CD4-positive, alpha-beta memory T cell (primary cell): Measurements from ENCODE around the gene STIL. TPM values are rescaled to one million over a fixed set of nuclear protein-coding genes. Genes with fewer than 3 reads are reported as not detected.

Experiments
- CTCF ChIA-PET: fragments of 350-600 bp; sonication (Branson Sonifier 250); formaldehyde crosslinking; loops from one replicate; lab custom pipeline; 2021; ENCODE audit warnings: inconsistent platforms; ENCODE audit not compliant: partially characterized antibody; lab: Charles Lee
- POLR2A ChIA-PET: fragments of 350-600 bp; sonication (Branson Sonifier 250); formaldehyde crosslinking; loops from one replicate; lab custom pipeline; 2021; ENCODE audit not compliant: partially characterized antibody; lab: Charles Lee
- DNase-seq, 5 donors: peaks; one replicate each; pipeline versions ENCODE4 v3.0.0 to v3.0.0-alpha.2; 2020 to 2022; ENCODE audit warnings: mixed read lengths in 1 of 5
- H3K27ac ChIP-seq: one replicate; pipeline ENCODE4 v1.7.0; 2013; ENCODE audit warnings: low read depth, low read length
- H3K27me3 ChIP-seq: 2 replicates; pipeline ENCODE4 v1.7.0; 2013; ENCODE audit warnings: mild to moderate bottlenecking, low read length, moderate library complexity; ENCODE audit not compliant: insufficient read depth
- H3K36me3 ChIP-seq: 2 replicates; pipeline ENCODE4 v1.7.0; 2013; ENCODE audit warnings: mild to moderate bottlenecking, low read length, moderate library complexity; ENCODE audit not compliant: insufficient read depth
- H3K4me1 ChIP-seq: 2 replicates; pipeline ENCODE4 v1.7.0; 2013; ENCODE audit warnings: mild to moderate bottlenecking, low read length, moderate library complexity; ENCODE audit not compliant: insufficient read depth
- H3K4me3 ChIP-seq, 2 donors: one replicate each; pipeline ENCODE4 v1.7.0; 2013; ENCODE audit warnings: low read length in 2 of 2, mild to moderate bottlenecking in 1 of 2
- H3K9me3 ChIP-seq, 2 donors: one replicate each; pipeline ENCODE4 v1.7.0; 2013; ENCODE audit warnings: low read length in 2 of 2, control low read depth in 1 of 2; ENCODE audit not compliant: control insufficient read depth in 1 of 2
- H3K27ac Mint-ChIP-seq, 7 donors: one replicate each; pipeline ENCODE4 v1.8.0; 2020 to 2021; ENCODE audit warnings: mixed read lengths in 7 of 7, mild to moderate bottlenecking in 6 of 7, inconsistent platforms in 3 of 7, moderate library complexity in 3 of 7
- H3K27me3 Mint-ChIP-seq, 2 donors: one replicate each; pipeline ENCODE4 v1.8.0; 2020 to 2021; ENCODE audit warnings: mixed read lengths in 2 of 2
- H3K36me3 Mint-ChIP-seq, 2 donors: one replicate each; pipeline ENCODE4 v1.8.0; 2020 to 2021; ENCODE audit warnings: mixed read lengths in 2 of 2, inconsistent platforms in 1 of 2, mild to moderate bottlenecking in 1 of 2
- H3K4me1 Mint-ChIP-seq, 4 donors: one replicate each; pipeline ENCODE4 v1.8.0; 2020 to 2021; ENCODE audit warnings: mixed read lengths in 4 of 4, mild to moderate bottlenecking in 1 of 4
- H3K4me3 Mint-ChIP-seq, 8 donors: one replicate each; pipeline ENCODE4 v1.8.0; 2020 to 2021; ENCODE audit warnings: mixed read lengths in 8 of 8, mild to moderate bottlenecking in 7 of 8, moderate library complexity in 6 of 8, inconsistent platforms in 3 of 8
- H3K9me3 Mint-ChIP-seq, 8 donors: one replicate each; pipeline ENCODE4 v1.8.0; 2020 to 2021; ENCODE audit warnings: mixed read lengths in 8 of 8, mild to moderate bottlenecking in 5 of 8, inconsistent platforms in 3 of 8, moderate library complexity in 1 of 8
- intact Hi-C: fragments of 100-400 bp; cut with micrococcal nuclease; formaldehyde crosslinking; loops from one replicate; pipeline ENCODE4 v1.15.1; 2023
- polyA plus RNA-seq, 2 donors: library from polyadenylated mRNA; unstranded; fragments of 300-500 nt; fragmentation: Illumina TruSeq; gene quantifications; one replicate each; pipeline ENCODE4 v1.2.3, GENCODE V29; 2021
- total RNA-seq, 2 experiments: library from RNA; stranded (reverse); gene quantifications; one replicate each; pipeline ENCODE4 v1.2.3, GENCODE V29; 2021

The STIL gene
- total and polyA plus RNA-seq, 4 experiments from 2014 or later = 0.34 to 2.6 (median 1.3) TPM

- no peaks in the 10 kb centered on the region for H3K36me3 Mint-ChIP-seq
- no peak overlapping the region for H3K4me3 Mint-ChIP-seq
- no peaks in the 10 kb centered on the region for H3K9me3 Mint-ChIP-seq
- Histone ChIP-seq H3K9me3 (no peaks in the 10 kb centered on the region), H3K36me3 (no peaks in the 10 kb centered on the region), H3K27me3 (no peaks in the 10 kb centered on the region), H3K4me1 (no peaks in the 10 kb centered on the region), H3K27ac (no peak overlapping the region), H3K4me3 (no peak overlapping the region)
- POLR2A ChIA-PET = no interaction called here
- intact Hi-C loops = no loop called here
- CTCF ChIA-PET = no interaction called here
- H3K4me1 Mint-ChIP-seq = no peaks in the 10 kb centered on the region
- no peaks in the 10 kb centered on the region for H3K27me3 Mint-ChIP-seq
- no peak for DNase-seq
- H3K27ac Mint-ChIP-seq = no peak overlapping the region
Measured at GRCh38 chr1:47257224-47257623, 56.7 kb downstream of the STIL start.

- Histone ChIP-seq H3K4me3 (no peak overlapping the region), H3K36me3 (no peaks in the 10 kb centered on the region), H3K27ac (no peak overlapping the region), H3K4me1 (no peaks in the 10 kb centered on the region), H3K9me3 (no peaks in the 10 kb centered on the region), H3K27me3 (no peaks in the 10 kb centered on the region)
- Mint-ChIP-seq H3K36me3 (no peaks in the 10 kb centered on the region), H3K27ac (no peak overlapping the region), H3K4me1 (no peaks in the 10 kb centered on the region), H3K4me3 (no peak overlapping the region), H3K9me3 (no peaks in the 10 kb centered on the region), H3K27me3 (no peaks in the 10 kb centered on the region)
- ChIA-PET CTCF (interaction anchor here (1.1 to 2.6 kb wide), 4 partner anchors 10 to 74 kb away, joined by 3 to 14 read pairs (median 4); no protein-coding TSS in a partner anchor), POLR2A (no interaction called here)
- intact Hi-C loops = no loop called here
- DNase-seq = no peak
Measured at GRCh38 chr1:47252795-47253194, 61.2 kb downstream of the STIL start.

DNA sequence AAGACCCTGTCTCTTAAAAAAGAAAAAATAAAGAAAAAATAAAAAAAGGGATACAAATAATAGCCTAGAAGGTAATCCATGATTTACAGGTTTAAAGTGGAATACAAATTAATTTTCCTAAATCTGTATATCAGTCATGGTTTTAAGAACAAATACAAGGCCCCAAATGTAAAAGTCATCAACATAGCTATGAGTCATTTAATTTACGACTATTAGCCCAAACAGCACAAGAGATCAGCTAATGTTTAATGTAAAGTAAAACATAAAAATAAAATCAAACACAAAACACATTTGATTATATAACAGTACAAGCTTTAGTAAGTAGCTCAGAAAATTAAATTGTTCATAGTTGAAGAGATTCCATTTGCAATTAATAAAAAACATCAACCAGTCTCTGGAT lies 61.6 kb downstream of the STIL start:
- Mint-ChIP-seq H3K4me3 (no peak overlapping the region), H3K36me3 (no peaks in the 10 kb centered on the region), H3K27me3 (no peaks in the 10 kb centered on the region), H3K9me3 (no peaks in the 10 kb centered on the region), H3K4me1 (no peaks in the 10 kb centered on the region), H3K27ac (no peak overlapping the region)
- H3K36me3 ChIP-seq = no peaks in the 10 kb centered on the region
- intact Hi-C loops = no loop called here
- POLR2A ChIA-PET = no interaction called here
- H3K9me3 ChIP-seq = no peaks in the 10 kb centered on the region
- no peak overlapping the region for H3K4me3 ChIP-seq
- DNase-seq = no peak
- no peaks in the 10 kb centered on the region for H3K27me3 ChIP-seq
- CTCF ChIA-PET = interaction anchor here (1.1 to 2.6 kb wide), 2 partner anchors 11 to 73 kb away, joined by 4 to 14 read pairs; no protein-coding TSS in a partner anchor
- H3K27ac ChIP-seq = no peak overlapping the region
- H3K4me1 ChIP-seq = no peaks in the 10 kb centered on the region

DNA sequence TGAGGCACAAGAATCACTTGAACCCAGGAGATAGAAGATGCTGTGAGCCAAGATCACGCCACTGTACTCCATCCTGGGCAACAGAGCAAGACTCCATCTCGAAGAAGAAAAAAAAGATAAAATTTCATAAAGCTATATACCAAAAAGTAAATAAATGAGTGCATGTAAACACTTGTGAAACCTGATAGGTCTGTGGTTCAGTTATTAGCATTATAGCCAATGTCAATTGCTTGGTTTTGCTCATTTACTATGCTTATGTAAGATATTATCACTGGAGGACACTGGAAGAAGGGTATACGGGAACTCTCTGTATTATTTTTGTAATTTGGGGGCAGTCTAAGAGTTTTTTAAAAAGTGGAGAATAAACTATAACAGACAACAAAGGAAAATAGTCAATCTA lies 64.2 kb downstream of the STIL start:
- no peak for DNase-seq
- H3K4me1 ChIP-seq = no peaks in the 10 kb centered on the region
- Mint-ChIP-seq H3K9me3 (no peaks in the 10 kb centered on the region), H3K36me3 (no peaks in the 10 kb centered on the region), H3K4me3 (no peak overlapping the region), H3K27me3 (peaks cover 2 to 4% of the 10 kb centered on the region in 2 donors), H3K27ac (no peak overlapping the region), H3K4me1 (no peaks in the 10 kb centered on the region)
- H3K27ac ChIP-seq = no peak overlapping the region
- POLR2A ChIA-PET = no interaction called here
- no peaks in the 10 kb centered on the region for H3K36me3 ChIP-seq
- no peak overlapping the region for H3K4me3 ChIP-seq
- intact Hi-C loops = no loop called here
- no peaks in the 10 kb centered on the region for H3K27me3 ChIP-seq
- H3K9me3 ChIP-seq = no peaks in the 10 kb centered on the region
- CTCF ChIA-PET = interaction anchor here (1.5 kb wide), 1 partner anchor 57 kb away, joined by 5 read pairs; no protein-coding TSS in a partner anchor

DNA sequence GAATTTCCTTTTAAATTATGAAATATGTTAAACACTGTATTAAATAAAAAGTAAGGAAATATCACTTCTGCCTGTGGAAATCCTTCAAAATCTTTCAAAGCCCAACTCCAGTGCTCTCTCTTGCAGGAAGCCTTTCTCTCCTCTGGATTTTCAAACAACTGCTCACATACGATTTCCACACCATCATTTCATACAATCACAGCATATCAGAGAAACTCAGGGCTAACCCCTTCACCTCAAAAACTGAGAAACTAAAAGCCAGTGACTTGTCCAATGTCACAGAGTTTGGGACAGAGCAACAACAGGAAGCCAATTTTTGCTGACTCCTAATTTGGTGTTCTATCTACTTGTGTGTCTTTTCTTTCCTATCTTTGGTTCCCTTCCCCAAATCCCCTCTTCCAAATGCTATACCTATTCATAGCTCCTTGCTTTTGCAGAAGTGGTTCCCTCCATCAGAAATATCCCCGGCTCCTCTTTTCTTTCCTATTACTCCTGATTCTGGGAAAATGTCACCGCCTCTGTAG lies 69.5 kb downstream of the STIL start:
- intact Hi-C loops = no loop called here
- Mint-ChIP-seq H3K27ac (no peak overlapping the region), H3K27me3 (peaks cover 21 to 22% of the 10 kb centered on the region in 2 donors), H3K4me1 (peaks cover 1 to 4% (median 3%) of the 10 kb centered on the region in 4 donors), H3K4me3 (no peak overlapping the region), H3K9me3 (no peaks in the 10 kb centered on the region), H3K36me3 (no peaks in the 10 kb centered on the region)
- Histone ChIP-seq H3K27me3 (no peaks in the 10 kb centered on the region), H3K4me1 (peaks cover 4% of the 10 kb centered on the region), H3K36me3 (no peaks in the 10 kb centered on the region), H3K4me3 (no peak overlapping the region), H3K9me3 (no peaks in the 10 kb centered on the region), H3K27ac (no peak overlapping the region)
- ChIA-PET CTCF (interaction anchor here (1.3 to 1.6 kb wide), 3 partner anchors 18 to 66 kb away, joined by 3 to 5 read pairs (median 4); no protein-coding TSS in a partner anchor), POLR2A (no interaction called here)
- no peak for DNase-seq

DNA sequence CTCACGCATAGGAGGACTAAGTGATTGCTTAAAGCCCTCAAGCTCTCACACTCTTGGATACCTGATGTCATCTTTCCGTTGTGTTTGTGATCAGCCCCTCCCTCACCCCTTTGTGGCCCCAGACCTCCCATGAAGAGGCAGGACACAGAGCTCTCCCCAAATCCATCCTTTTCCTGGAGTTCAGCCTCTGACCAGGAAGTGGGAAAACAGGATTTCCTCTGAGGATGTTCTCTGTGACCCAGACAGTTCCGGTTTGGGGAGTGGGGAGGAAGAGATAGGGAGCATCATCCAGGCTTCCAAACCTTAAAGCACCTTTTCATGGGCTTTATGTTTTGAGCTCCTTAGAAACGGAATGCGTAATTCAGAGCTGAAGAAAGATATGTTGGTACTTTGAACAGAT lies 70.0 kb downstream of the STIL start:
- CTCF ChIA-PET = interaction anchor here (1.3 to 1.6 kb wide), 3 partner anchors 19 to 65 kb away, joined by 3 to 5 read pairs (median 4); no protein-coding TSS in a partner anchor
- peaks cover 6 to 8% (median 7%) of the 10 kb centered on the region in 4 donors for H3K4me1 Mint-ChIP-seq
- intact Hi-C loops = no loop called here

GRCh38 chr1:47241114-47242113 lies 72.5 kb downstream of the STIL start:
- Histone ChIP-seq H3K9me3 (no peaks in the 10 kb centered on the region), H3K4me1 (peaks cover 13% of the 10 kb centered on the region), H3K27ac (no peak overlapping the region), H3K4me3 (no peak overlapping the region), H3K36me3 (no peaks in the 10 kb centered on the region), H3K27me3 (no peaks in the 10 kb centered on the region)
- no peak overlapping the region for H3K27ac Mint-ChIP-seq
- CTCF ChIA-PET = interaction anchor here (0.9 to 1.2 kb wide), 2 partner anchors 21 to 48 kb away, joined by 3 to 4 read pairs; no protein-coding TSS in a partner anchor
- POLR2A ChIA-PET = no interaction called here
- intact Hi-C loops = no loop called here
- no peaks in the 10 kb centered on the region for H3K9me3 Mint-ChIP-seq
- H3K27me3 Mint-ChIP-seq = peaks cover 23 to 25% of the 10 kb centered on the region in 2 donors
- H3K4me3 Mint-ChIP-seq = no peak overlapping the region
- H3K36me3 Mint-ChIP-seq = no peaks in the 10 kb centered on the region
- no peak for DNase-seq
- H3K4me1 Mint-ChIP-seq = peaks cover 8 to 10% (median 8%) of the 10 kb centered on the region in 4 donors

More for the DNA sequence above, 70.0 kb downstream of the STIL start:
- Mint-ChIP-seq H3K9me3 (no peaks in the 10 kb centered on the region), H3K27ac (no peak overlapping the region), H3K4me3 (no peak overlapping the region), H3K36me3 (no peaks in the 10 kb centered on the region), H3K27me3 (peaks cover 22 to 23% of the 10 kb centered on the region in 2 donors)
- Histone ChIP-seq H3K36me3 (no peaks in the 10 kb centered on the region), H3K9me3 (no peaks in the 10 kb centered on the region), H3K27ac (no peak overlapping the region), H3K4me1 (peaks cover 9% of the 10 kb centered on the region), H3K4me3 (no peak overlapping the region), H3K27me3 (no peaks in the 10 kb centered on the region)
- no peak for DNase-seq
- POLR2A ChIA-PET = no interaction called here
